Activated naive CD4-positive, alpha-beta T cell treated with anti-CD3 and anti-CD28 coated beads, Interleukin-2, amount 50 U/mL, for 24 hours (primary cell): ENCODE results near the gene SATB2.

ENCODE experiments used
- H3K27ac Mint-ChIP-seq: one replicate; pipeline ENCODE4 v1.8.0; 2021; ENCODE audit warnings: mild to moderate bottlenecking, mixed read lengths
- H3K27me3 Mint-ChIP-seq: one replicate; pipeline ENCODE4 v1.8.0; 2021; ENCODE audit warnings: mixed read lengths
- H3K36me3 Mint-ChIP-seq: one replicate; pipeline ENCODE4 v1.8.0; 2021; ENCODE audit warnings: mixed read lengths
- H3K4me1 Mint-ChIP-seq: one replicate; pipeline ENCODE4 v1.8.0; 2021; ENCODE audit warnings: mixed read lengths
- H3K4me3 Mint-ChIP-seq: one replicate; pipeline ENCODE4 v1.8.0; 2021; ENCODE audit warnings: mild to moderate bottlenecking, mixed read lengths
- H3K9me3 Mint-ChIP-seq: one replicate; pipeline ENCODE4 v1.8.0; 2021; ENCODE audit warnings: mixed read lengths

Gene SATB2

GRCh38 chr2:199348871-199349270 lies 108.9 kb downstream of the SATB2 start:
- Mint-ChIP-seq H3K4me1 (no peaks in the 10 kb centered on the region), H3K27me3 (peaks cover 1% of the 10 kb centered on the region), H3K36me3 (no peaks in the 10 kb centered on the region), H3K4me3 (no peak overlapping the region), H3K9me3 (no peaks in the 10 kb centered on the region), H3K27ac (no peak overlapping the region)

DNA sequence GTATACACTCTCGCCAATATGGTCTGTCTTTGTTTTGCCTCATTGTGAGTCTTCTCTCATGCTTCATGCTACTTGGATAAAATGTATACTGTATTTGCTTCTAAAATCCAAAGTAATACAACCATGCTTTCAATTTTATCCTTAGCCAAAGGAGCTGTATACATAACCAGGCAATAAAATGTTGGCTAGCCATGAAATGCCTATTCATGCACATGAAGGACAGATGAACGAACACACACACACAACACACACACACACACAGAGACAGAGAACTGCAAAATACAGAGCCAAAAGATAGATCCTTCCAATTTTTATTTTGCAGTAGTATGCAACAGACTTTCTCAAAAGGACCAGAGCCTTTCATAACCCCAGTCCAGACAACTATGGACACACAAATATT lies 113.7 kb downstream of the SATB2 start:
- H3K9me3 Mint-ChIP-seq, result no peaks in the 10 kb centered on the region
- no peaks in the 10 kb centered on the region for H3K4me1 Mint-ChIP-seq
- no peak overlapping the region for H3K4me3 Mint-ChIP-seq
- peaks cover 3% of the 10 kb centered on the region for H3K27me3 Mint-ChIP-seq
- no peak overlapping the region for H3K27ac Mint-ChIP-seq
- H3K36me3 Mint-ChIP-seq, result no peaks in the 10 kb centered on the region

DNA sequence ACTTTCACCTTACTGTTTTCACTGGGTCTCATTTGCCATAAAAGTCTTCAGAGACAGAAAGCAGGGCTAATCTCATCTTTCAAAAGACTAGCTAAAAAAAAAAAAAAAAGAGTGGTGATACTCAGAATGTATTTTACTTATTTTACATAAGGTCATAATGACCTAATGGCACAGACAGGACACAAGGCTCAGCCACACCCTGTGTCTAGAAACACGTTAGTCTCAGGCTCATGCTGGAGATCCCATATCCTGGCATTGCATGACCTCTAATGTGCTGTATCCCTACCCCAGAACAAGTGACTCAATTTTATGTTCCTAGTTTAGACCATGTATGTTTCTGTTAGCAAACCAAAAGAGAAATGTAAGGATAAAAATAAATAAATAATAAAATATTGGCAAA lies 115.4 kb downstream of the SATB2 start:
- H3K4me3 Mint-ChIP-seq, result no peak overlapping the region
- H3K27me3 Mint-ChIP-seq, result peaks cover 6% of the 10 kb centered on the region
- H3K36me3 Mint-ChIP-seq, result no peaks in the 10 kb centered on the region

DNA sequence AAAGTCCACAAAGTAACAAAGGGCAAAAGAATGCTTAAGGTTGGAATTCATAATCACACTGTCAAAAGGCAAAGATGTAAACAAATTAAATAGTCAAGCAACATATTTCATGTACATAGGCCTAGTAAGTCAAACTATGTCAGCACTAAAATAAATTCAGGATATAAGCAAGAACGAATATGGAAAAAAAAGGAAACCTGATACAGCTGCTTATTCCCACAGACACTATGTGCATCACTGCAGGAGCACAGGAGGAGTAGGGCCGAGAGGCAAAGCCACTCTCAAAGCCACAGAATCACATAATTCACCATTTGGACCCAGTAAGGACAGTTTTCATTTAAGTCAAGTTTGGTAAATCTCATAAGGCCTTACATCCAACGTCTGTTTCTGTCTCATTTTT lies 116.6 kb downstream of the SATB2 start:
- Mint-ChIP-seq H3K27me3 (peaks cover 6% of the 10 kb centered on the region), H3K9me3 (no peaks in the 10 kb centered on the region), H3K36me3 (no peaks in the 10 kb centered on the region), H3K4me1 (no peaks in the 10 kb centered on the region), H3K4me3 (no peak overlapping the region), H3K27ac (no peak overlapping the region)

More for the DNA sequence above, 115.4 kb downstream of the SATB2 start:
- no peaks in the 10 kb centered on the region for H3K4me1 Mint-ChIP-seq
- H3K27ac Mint-ChIP-seq, result no peak overlapping the region
- no peaks in the 10 kb centered on the region for H3K9me3 Mint-ChIP-seq

DNA sequence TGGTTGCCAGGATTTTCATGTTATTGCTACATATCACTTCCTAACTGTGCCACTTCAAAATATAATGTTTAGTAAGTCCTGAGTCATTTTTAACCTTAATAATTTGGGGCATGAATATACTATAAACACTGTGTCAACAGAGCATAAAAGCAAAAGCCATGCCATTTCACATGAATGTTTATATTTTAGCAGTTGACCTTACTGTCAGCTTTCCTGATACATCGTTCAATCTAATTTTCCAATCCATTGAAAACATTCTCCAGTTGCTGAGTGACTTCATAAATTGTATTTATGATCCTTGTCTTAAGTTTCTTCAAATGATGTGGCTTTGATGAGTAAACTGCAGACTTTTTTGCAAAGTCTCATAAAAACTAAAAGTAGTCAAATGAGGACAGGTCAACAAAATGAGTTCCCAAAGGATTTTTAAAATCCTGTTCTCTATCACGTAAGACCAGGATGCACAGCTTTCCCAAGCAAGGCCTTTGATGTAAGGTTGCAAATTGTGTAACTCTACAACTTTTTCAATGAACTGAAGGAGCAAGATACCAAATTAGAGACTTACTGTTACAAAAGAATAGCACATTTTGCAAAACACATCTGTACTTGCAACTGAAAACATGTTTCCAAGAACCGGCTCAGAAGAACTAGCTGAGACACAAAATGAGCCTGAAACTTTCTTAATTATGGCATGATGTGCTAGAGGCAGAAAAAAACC lies 117.7 kb downstream of the SATB2 start:
- H3K4me3 Mint-ChIP-seq, result no peak overlapping the region
- H3K9me3 Mint-ChIP-seq, result no peaks in the 10 kb centered on the region
- no peak overlapping the region for H3K27ac Mint-ChIP-seq
- H3K4me1 Mint-ChIP-seq, result no peaks in the 10 kb centered on the region
- H3K27me3 Mint-ChIP-seq, result peaks cover 7% of the 10 kb centered on the region
- no peaks in the 10 kb centered on the region for H3K36me3 Mint-ChIP-seq

GRCh38 chr2:199336546-199336945 lies 121.2 kb downstream of the SATB2 start:
- Mint-ChIP-seq H3K9me3 (no peaks in the 10 kb centered on the region), H3K27ac (no peak overlapping the region), H3K4me3 (no peak overlapping the region), H3K4me1 (no peaks in the 10 kb centered on the region), H3K36me3 (no peaks in the 10 kb centered on the region), H3K27me3 (peaks cover 9% of the 10 kb centered on the region)

GRCh38 chr2:199335502-199335901 lies 122.2 kb downstream of the SATB2 start:
- Mint-ChIP-seq H3K4me1 (no peaks in the 10 kb centered on the region), H3K9me3 (no peaks in the 10 kb centered on the region), H3K27me3 (peaks cover 9% of the 10 kb centered on the region), H3K36me3 (no peaks in the 10 kb centered on the region), H3K27ac (no peak overlapping the region), H3K4me3 (no peak overlapping the region)

DNA sequence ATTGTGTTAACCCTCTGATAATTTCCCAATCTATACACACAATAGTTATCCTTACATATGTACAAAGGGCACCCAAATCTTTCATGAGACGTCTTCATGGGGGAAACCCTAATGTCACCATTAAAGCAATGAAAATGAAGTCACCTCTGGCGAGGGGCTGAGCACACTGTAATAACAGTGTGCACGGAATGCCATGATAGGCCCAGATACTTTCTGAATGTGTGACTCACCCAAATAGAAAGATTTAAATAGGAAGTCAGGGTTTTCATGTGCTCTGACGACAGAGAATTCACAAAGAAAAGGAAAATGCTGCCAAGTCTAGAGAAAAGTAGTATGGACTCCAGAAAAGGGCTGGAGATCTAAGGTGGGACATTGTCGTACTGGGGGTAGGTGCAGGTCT lies 128.3 kb downstream of the SATB2 start:
- no peaks in the 10 kb centered on the region for H3K9me3 Mint-ChIP-seq

GRCh38 chr2:199329031-199329430 lies 128.7 kb downstream of the SATB2 start:
- no peaks in the 10 kb centered on the region for H3K4me1 Mint-ChIP-seq
- no peaks in the 10 kb centered on the region for H3K9me3 Mint-ChIP-seq
- H3K4me3 Mint-ChIP-seq, result no peak overlapping the region
- H3K36me3 Mint-ChIP-seq, result no peaks in the 10 kb centered on the region
- peaks cover 2% of the 10 kb centered on the region for H3K27me3 Mint-ChIP-seq
- H3K27ac Mint-ChIP-seq, result no peak overlapping the region

More for the DNA sequence above, 128.3 kb downstream of the SATB2 start:
- no peaks in the 10 kb centered on the region for H3K36me3 Mint-ChIP-seq
- peaks cover 2% of the 10 kb centered on the region for H3K27me3 Mint-ChIP-seq
- H3K4me1 Mint-ChIP-seq, result no peaks in the 10 kb centered on the region
- no peak overlapping the region for H3K4me3 Mint-ChIP-seq
- no peak overlapping the region for H3K27ac Mint-ChIP-seq

DNA sequence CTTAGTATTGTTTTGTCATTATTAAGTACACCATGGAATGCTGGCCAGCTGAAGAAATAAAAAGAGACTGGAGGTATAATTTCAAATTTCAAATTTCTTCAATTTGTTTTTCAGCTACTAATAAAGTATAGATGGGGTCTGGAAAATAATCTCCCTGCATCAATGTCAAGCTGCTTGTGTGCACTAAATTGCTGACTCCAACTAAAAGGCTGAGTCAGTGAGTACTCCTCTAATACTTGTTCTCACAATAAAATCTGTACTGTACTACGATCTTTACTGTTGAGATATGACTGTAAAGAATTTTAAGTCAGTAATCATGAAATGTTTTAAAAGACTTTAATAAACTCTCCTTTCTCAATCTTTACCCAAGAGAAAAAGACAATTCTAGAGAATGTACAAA lies 131.9 kb downstream of the SATB2 start:
- H3K4me3 Mint-ChIP-seq, result no peak overlapping the region
- no peaks in the 10 kb centered on the region for H3K4me1 Mint-ChIP-seq
- H3K27me3 Mint-ChIP-seq, result no peaks in the 10 kb centered on the region
- H3K27ac Mint-ChIP-seq, result no peak overlapping the region
- H3K36me3 Mint-ChIP-seq, result no peaks in the 10 kb centered on the region
- no peaks in the 10 kb centered on the region for H3K9me3 Mint-ChIP-seq

DNA sequence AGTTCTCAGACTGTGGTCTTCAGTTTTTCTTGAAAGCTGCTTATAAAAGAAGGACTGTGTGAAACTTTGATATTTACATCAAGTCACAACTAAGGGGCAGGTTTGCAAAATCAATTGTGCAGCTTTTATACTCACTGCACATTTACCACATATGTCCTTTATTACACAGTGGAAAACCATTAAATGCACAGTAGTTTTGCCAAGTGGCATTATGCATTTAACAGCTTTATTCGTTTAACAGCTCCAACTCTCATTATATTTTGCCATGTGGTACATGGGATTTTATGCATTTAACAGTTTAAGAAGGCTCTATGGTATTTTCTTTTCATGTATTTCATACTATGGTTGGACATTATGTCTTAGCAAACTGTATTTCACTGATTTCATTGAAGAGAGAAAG lies 135.6 kb downstream of the SATB2 start:
- H3K27me3 Mint-ChIP-seq, result peaks cover 2% of the 10 kb centered on the region
- H3K9me3 Mint-ChIP-seq, result no peaks in the 10 kb centered on the region
- H3K36me3 Mint-ChIP-seq, result no peaks in the 10 kb centered on the region
- no peaks in the 10 kb centered on the region for H3K4me1 Mint-ChIP-seq
- no peak overlapping the region for H3K4me3 Mint-ChIP-seq
- H3K27ac Mint-ChIP-seq, result no peak overlapping the region

- Mint-ChIP-seq H3K36me3 (no peaks in the 10 kb centered on the region), H3K27me3 (peaks cover 2% of the 10 kb centered on the region), H3K27ac (no peak overlapping the region), H3K4me1 (no peaks in the 10 kb centered on the region), H3K4me3 (no peak overlapping the region), H3K9me3 (no peaks in the 10 kb centered on the region)
Measured at GRCh38 chr2:199317646-199318045, 140.1 kb downstream of the SATB2 start.

DNA sequence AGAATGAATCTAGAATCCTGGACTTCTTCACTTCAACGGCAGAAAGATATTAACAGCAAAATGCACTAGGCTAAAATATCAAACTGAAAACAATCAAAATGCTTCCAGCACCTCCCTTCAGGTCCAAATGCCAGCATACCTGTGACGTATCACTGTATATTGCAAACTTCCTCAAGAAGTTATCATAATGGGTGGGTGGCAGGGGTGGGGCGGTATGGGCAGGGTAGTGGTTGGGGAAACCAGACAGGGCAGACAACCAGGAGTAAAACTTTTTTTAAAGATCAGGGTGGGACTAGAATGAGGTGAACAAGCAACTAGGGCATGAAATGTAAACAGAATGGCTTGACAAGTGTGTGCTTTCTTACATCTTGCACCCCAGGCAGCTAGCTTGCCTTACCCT lies 140.9 kb downstream of the SATB2 start:
- no peak overlapping the region for H3K4me3 Mint-ChIP-seq
- H3K36me3 Mint-ChIP-seq, result no peaks in the 10 kb centered on the region
- H3K4me1 Mint-ChIP-seq, result no peaks in the 10 kb centered on the region
- H3K27ac Mint-ChIP-seq, result no peak overlapping the region
- no peaks in the 10 kb centered on the region for H3K9me3 Mint-ChIP-seq
- H3K27me3 Mint-ChIP-seq, result peaks cover 2% of the 10 kb centered on the region

- Mint-ChIP-seq H3K36me3 (no peaks in the 10 kb centered on the region), H3K27ac (no peak overlapping the region), H3K9me3 (no peaks in the 10 kb centered on the region), H3K27me3 (peaks cover 2% of the 10 kb centered on the region), H3K4me3 (no peak overlapping the region), H3K4me1 (no peaks in the 10 kb centered on the region)
Measured at GRCh38 chr2:199315299-199316179, 142.2 kb downstream of the SATB2 start.

DNA sequence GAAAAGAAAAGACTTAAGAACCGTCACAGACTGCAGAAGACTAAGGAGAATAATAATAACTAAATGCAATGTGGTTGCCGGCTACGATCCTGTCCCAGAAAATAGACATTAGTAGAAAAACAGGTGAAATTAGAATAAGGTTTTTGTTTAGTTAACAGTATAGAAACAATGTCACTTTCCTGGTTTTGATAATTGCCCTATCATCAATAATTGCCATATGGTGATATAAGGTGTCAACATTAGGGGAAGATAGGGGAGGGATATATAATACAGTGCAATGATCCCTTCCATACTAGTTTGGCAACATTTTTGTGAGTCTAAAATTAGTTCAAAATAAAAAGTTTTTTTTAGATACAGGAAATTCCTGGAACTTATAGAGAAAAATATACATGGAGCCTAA lies 144.8 kb downstream of the SATB2 start:
- Mint-ChIP-seq H3K4me1 (no peaks in the 10 kb centered on the region), H3K4me3 (no peak overlapping the region), H3K27ac (no peak overlapping the region), H3K27me3 (peaks cover 2% of the 10 kb centered on the region), H3K36me3 (no peaks in the 10 kb centered on the region), H3K9me3 (no peaks in the 10 kb centered on the region)

GRCh38 chr2:199310771-199311585 lies 146.8 kb downstream of the SATB2 start:
- no peaks in the 10 kb centered on the region for H3K27me3 Mint-ChIP-seq

More at GRCh38 chr2:199310771-199311585, 146.8 kb downstream of the SATB2 start:
- no peak overlapping the region for H3K27ac Mint-ChIP-seq
- no peak overlapping the region for H3K4me3 Mint-ChIP-seq
- no peaks in the 10 kb centered on the region for H3K9me3 Mint-ChIP-seq
- no peaks in the 10 kb centered on the region for H3K36me3 Mint-ChIP-seq
- no peaks in the 10 kb centered on the region for H3K4me1 Mint-ChIP-seq
